Astrocyte (in vitro differentiated cells and primary cell): ENCODE results near the gene CPNE5.

Source experiments
- CTCF ChIP-seq: IDR thresholded peaks from 2 replicates; pipeline ENCODE4 v1.5.1; 2011; ENCODE audit warnings: low read depth, mild to moderate bottlenecking, inconsistent platforms, low read length, moderate library complexity; ENCODE audit not compliant: insufficient read depth
- EZH2 ChIP-seq: IDR thresholded peaks from 2 replicates; pipeline ENCODE4 v1.6.1; 2012; ENCODE audit warnings: mild to moderate bottlenecking, low read length, inconsistent platforms; ENCODE audit not compliant: insufficient read depth

GRCh38 chr6:36829919-36830544 is 9.2 kb downstream of the CPNE5 start:
- no peak for TF ChIP-seq CTCF
- TF ChIP-seq EZH2 = no peak
